K562 (cell line): Measurements from ENCODE around the gene NUPR1. TPM values are rescaled to one million over a fixed set of nuclear protein-coding genes. Genes with fewer than 3 reads are reported as not detected.
A peak's percentile ranks its signal among the peaks of the same experiment; 100 is the strongest.

Experiments used
- CSDE1 ChIP-seq, 2 experiments: fragments of 450-650 bp; IDR thresholded peaks; 2 replicates each; pipeline ENCODE4 v1.6.1; 2016; ENCODE audit warnings: mild to moderate bottlenecking in 1 of 2
- FOXJ2 ChIP-seq: fragments of 200-800 bp; sonication (Bioruptor generic); IDR thresholded peaks from 2 replicates; pipeline ENCODE4 v1.6.1; 2016; ENCODE audit warnings: missing genetic modification characterization, missing compliant biosample characterization
- HDAC8 ChIP-seq: fragments of 450-650 bp; IDR thresholded peaks from 2 replicates; pipeline ENCODE4 v1.6.1; 2016; ENCODE audit warnings: mild to moderate bottlenecking, missing genetic modification characterization, moderate library complexity, missing compliant biosample characterization
- NCOA4 ChIP-seq: fragments of 450-650 bp; IDR thresholded peaks from 2 replicates; pipeline ENCODE4 v1.6.1; 2018; ENCODE audit warnings: mild to moderate bottlenecking; ENCODE audit not compliant: partially characterized antibody
- POLR2B ChIP-seq: fragments of 450-650 bp; IDR thresholded peaks from 2 replicates; pipeline ENCODE4 v1.6.1; 2018; ENCODE audit warnings: low read depth; ENCODE audit not compliant: partially characterized antibody
- RAD21 ChIP-seq, 2 experiments: fragments of 250-450 bp in 1 of 2; fragments of 450-650 bp in 1 of 2; sonication (Bioruptor Pico) in 1 of 2; formaldehyde crosslinking in 1 of 2; IDR thresholded peaks in 1 of 2; conservative IDR thresholded peaks in 1 of 2; 2 replicates each; pipeline versions ENCODE4 v1.4.0 to v1.8.0; 2020 to 2022; ENCODE audit warnings: mild to moderate bottlenecking in 2 of 2, moderate library complexity in 1 of 2
- RBM22 ChIP-seq: fragments of 200-400 bp; formaldehyde crosslinking; IDR thresholded peaks from 2 replicates; pipeline ENCODE4 v1.6.1; 2018; ENCODE audit warnings: low read length, low read depth; ENCODE audit not compliant: poor library complexity, severe bottlenecking
- SMAD3 ChIP-seq: fragments of 450-650 bp; formaldehyde crosslinking; conservative IDR thresholded peaks from 2 replicates; pipeline ENCODE4 v1.4.0; 2020; ENCODE audit warnings: mild to moderate bottlenecking
- TCF7 ChIP-seq: sonication (generic); IDR thresholded peaks from 2 replicates; pipeline ENCODE4 v1.6.1; 2016; ENCODE audit warnings: antibody characterized with exemption, borderline replicate concordance
- ZNF253 ChIP-seq: fragments of 250-450 bp; sonication (Bioruptor Pico); conservative IDR thresholded peaks from 2 replicates; pipeline ENCODE4 v1.6.1; 2021; ENCODE audit warnings: mild to moderate bottlenecking
- ZNF551 ChIP-seq: fragments of 250-450 bp; sonication (Bioruptor Pico); IDR thresholded peaks from 2 replicates; pipeline ENCODE4 v1.5.0; 2021; ENCODE audit warnings: mild to moderate bottlenecking, moderate library complexity
- polyA plus RNA-seq, 8 experiments: library from polyadenylated mRNA; depleted of rRNA in 4 of 8; stranded (reverse) in 5 of 8; unstranded in 3 of 8; fragments of >200 nt; fragmentation: Nextera tagmentation in 2 of 8; fragmentation: Illumina TruSeq in 1 of 8; extraction: Ambion mirVana in 2 of 8; extraction: Trizol in 1 of 8; gene quantifications; 2 replicates each; pipeline versions ENCODE4 v1.2.1 to v1.2.3, GENCODE V29; 2011 to 2014; ENCODE audit warnings: inconsistent platforms in 1 of 8, missing spikeins in 1 of 8
- total RNA-seq, 7 experiments: library from RNA; depleted of rRNA in 6 of 7; stranded (reverse); fragments of >200 nt in 6 of 7; fragmentation: Illumina TruSeq in 2 of 7; extraction: Trizol in 2 of 7; gene quantifications; 2 replicates each; pipeline versions ENCODE4 v1.2.1 to v1.2.3, GENCODE V29; 2011 to 2021; ENCODE audit warnings: low replicate concordance in 1 of 7
- TF ChIP-seq, protein P1 (sequence below): fragments of 250-450 bp; sonication (Bioruptor Pico); IDR thresholded peaks from 2 replicates; pipeline ENCODE4 v1.5.0; 2021; ENCODE audit warnings: mild to moderate bottlenecking, moderate library complexity
- TF ChIP-seq, protein P2 (sequence below): fragments of 250-450 bp; sonication (Bioruptor Pico); IDR thresholded peaks from 2 replicates; pipeline ENCODE4 v1.6.1; 2021; ENCODE audit warnings: mild to moderate bottlenecking
- TF ChIP-seq, protein P3 (sequence below), 2 experiments: IDR thresholded peaks in 1 of 2; conservative IDR thresholded peaks in 1 of 2; 2 replicates each; pipeline ENCODE4 v1.6.1; 2016; ENCODE audit warnings: low read depth in 2 of 2, mild to moderate bottlenecking in 1 of 2, missing compliant biosample characterization in 1 of 2, missing genetic modification characterization in 1 of 2, moderate library complexity in 1 of 2
- TF ChIP-seq, protein P4 (sequence below): fragments of 250-450 bp; sonication (Bioruptor Pico); IDR thresholded peaks from 2 replicates; pipeline ENCODE4 v1.8.0; 2022; ENCODE audit warnings: inconsistent platforms, mild to moderate bottlenecking, moderate library complexity, borderline replicate concordance

The NUPR1 gene
- total and polyA plus RNA-seq, 9 of the 15 experiments (the other 6 are each of a cell fraction or from before 2014, with no cell fraction given) = 0.07 to 1.5 (median 0.27) TPM

GRCh38 chr16:28538733-28539596 lies at the start of gene NUPR1 (continued):
- TF ChIP-seq RAD21 (CRISPR knock-in tag; conservative IDR thresholded peaks at IDR 0.05 in 1 of 2, IDR thresholded peaks at IDR 0.05 in 1 of 2) (no peak), ZNF551 (no peak), FOXJ2 (tag) (peak; percentile 86; the same call in 1 of the 2 replicates), ZNF253 (CRISPR knock-in tag) (no peak), CSDE1 (IDR thresholded peaks at IDR 0.05) (no peak), NCOA4 (no peak), POLR2B (no peak), SMAD3 (CRISPR knock-in tag) (no peak), TCF7 (no peak), RBM22 (no peak), HDAC8 (tag) (peak; percentile 71)
- TF ChIP-seq, protein P1, sequence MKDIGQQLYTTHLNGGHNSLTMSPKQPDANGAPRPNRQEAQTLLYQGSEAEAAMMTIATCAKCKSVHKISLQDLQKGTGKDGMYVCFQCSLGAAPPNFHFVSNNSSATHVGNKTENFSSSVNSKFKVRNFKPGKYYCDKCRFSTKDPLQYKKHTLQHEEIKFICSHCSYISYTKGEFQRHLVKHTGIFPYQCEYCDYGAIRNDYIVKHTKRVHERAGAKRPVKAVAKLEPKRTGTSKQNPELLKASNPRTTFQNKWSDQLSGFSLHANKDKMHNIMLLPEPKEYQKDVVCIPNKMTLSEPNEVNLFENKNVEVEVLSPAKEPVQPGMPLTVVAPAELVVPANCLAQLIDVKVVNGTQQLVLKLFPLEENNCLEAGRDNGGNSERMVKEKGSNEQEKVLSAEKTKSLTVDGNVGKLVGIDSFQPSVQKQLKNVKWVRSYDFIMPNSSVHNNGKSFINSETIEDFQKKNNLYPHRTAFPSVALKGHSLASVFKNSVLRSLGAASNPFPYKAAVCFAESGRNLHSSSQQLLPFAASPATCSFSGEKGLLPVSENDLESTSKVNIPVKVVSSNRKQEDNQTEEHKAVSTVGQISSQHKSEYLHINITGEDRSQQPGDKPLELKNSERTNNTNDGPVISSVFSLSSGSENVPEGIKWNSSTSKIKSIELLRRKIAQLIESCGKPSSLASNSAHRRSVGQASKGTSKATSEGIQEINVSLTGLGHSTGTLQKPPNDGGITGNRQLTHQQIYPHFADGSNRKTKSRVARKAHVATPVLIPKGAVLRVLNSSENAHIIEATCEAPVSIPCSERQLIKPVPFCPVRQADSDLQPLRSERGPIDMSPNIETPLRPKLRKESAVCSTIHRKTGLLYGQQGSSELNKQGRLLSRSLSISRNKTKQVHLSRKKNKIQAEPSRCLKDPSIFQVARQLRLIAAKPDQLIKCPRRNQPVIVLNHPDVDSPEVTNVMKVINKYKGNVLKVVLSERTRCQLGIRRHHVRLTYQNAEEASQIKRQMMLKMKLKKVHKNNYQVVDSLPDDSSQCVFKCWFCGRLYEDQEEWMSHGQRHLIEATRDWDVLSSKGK = no peak
- TF ChIP-seq, protein P2, sequence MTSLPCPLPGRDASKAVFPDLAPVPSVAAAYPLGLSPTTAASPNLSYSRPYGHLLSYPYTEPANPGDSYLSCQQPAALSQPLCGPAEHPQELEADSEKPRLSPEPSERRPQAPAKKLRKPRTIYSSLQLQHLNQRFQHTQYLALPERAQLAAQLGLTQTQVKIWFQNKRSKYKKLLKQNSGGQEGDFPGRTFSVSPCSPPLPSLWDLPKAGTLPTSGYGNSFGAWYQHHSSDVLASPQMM (CRISPR knock-in tag) = no peak
- TF ChIP-seq, protein P3, sequence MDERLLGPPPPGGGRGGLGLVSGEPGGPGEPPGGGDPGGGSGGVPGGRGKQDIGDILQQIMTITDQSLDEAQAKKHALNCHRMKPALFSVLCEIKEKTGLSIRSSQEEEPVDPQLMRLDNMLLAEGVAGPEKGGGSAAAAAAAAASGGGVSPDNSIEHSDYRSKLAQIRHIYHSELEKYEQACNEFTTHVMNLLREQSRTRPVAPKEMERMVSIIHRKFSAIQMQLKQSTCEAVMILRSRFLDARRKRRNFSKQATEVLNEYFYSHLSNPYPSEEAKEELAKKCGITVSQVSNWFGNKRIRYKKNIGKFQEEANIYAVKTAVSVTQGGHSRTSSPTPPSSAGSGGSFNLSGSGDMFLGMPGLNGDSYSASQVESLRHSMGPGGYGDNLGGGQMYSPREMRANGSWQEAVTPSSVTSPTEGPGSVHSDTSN (CRISPR knock-in tag; IDR thresholded peaks at IDR 0.05; ENCODE audit: low read depth) = no peak
- TF ChIP-seq, protein P3 (tag; conservative IDR thresholded peaks at IDR 0.05; ENCODE audit: low read depth) = no peak; the same call in 1 of the 2 replicates
- TF ChIP-seq, protein P4, sequence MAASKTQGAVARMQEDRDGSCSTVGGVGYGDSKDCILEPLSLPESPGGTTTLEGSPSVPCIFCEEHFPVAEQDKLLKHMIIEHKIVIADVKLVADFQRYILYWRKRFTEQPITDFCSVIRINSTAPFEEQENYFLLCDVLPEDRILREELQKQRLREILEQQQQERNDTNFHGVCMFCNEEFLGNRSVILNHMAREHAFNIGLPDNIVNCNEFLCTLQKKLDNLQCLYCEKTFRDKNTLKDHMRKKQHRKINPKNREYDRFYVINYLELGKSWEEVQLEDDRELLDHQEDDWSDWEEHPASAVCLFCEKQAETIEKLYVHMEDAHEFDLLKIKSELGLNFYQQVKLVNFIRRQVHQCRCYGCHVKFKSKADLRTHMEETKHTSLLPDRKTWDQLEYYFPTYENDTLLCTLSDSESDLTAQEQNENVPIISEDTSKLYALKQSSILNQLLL (CRISPR knock-in tag) = no peak
